ENCODE measurements around the gene TMEM267. TPM values are rescaled to one million over a fixed set of nuclear protein-coding genes. Genes with fewer than 3 reads are reported as not detected.
"Not testable (repeated sequence)": the region's sequence is repeated elsewhere in the genome, so short reads cannot be mapped to it uniquely, and the experiment has no call there.

The TMEM267 gene
- total and polyA plus RNA-seq, 2 of the 8 experiments (the other 6 are each of a cell fraction or from before 2014, with no cell fraction given) = 4.8 to 6.2 TPM

- POLR2A ChIA-PET (ENCODE audit: partially characterized antibody); H4K5ac ChIP-seq (ENCODE audit: insufficient read length, low read depth, low read length); H2BK5ac ChIP-seq (ENCODE audit: low read depth, low read length); CTCF ChIA-PET (ENCODE audit: partially characterized antibody); H4K91ac ChIP-seq (replicated peaks; ENCODE audit: insufficient read length, low read length); H2AFZ ChIP-seq (ENCODE audit: low read length); FAIRE-seq; H3K56ac ChIP-seq (replicated peaks; ENCODE audit: insufficient read length, low read depth, low read length); DNase-seq (ENCODE audit: low read depth in 1 of 2, low spot score in 2 of 2); H2BK12ac ChIP-seq (ENCODE audit: low read depth, low read length); H3K9ac ChIP-seq (replicated peaks in 1 of 4; ENCODE audit: extremely low read depth in 1 of 4, low read depth in 3 of 4, low read length in 3 of 4); H3K27me3 ChIP-seq (replicated peaks in 1 of 4; ENCODE audit: control insufficient read depth in 3 of 4, extremely low read depth in 1 of 4, insufficient read depth in 3 of 4, low read length in 3 of 4); H3K4me3 ChIP-seq (ENCODE audit: extremely low read depth in 1 of 4, insufficient read depth in 2 of 4, low read depth in 3 of 4, low read length in 4 of 4); H3K4me1 ChIP-seq (replicated peaks in 1 of 4; ENCODE audit: control insufficient read depth in 3 of 4, insufficient read depth in 4 of 4, low read length in 3 of 4); H3K79me1 ChIP-seq (ENCODE audit: low read depth, low read length); H3K27ac ChIP-seq (ENCODE audit: low read depth, low read length); H3K4me2 ChIP-seq (ENCODE audit: insufficient read depth in 1 of 2, low read depth in 2 of 2, low read length in 2 of 2); H2BK120ac ChIP-seq (replicated peaks; ENCODE audit: low read depth, low read length); H2AK5ac ChIP-seq (ENCODE audit: low read depth, low read length); H4K8ac ChIP-seq (ENCODE audit: extremely low read depth, insufficient read depth, low read length); H3K14ac ChIP-seq (ENCODE audit: insufficient read length); H3K18ac ChIP-seq (ENCODE audit: extremely low read depth, low read length); H3K23ac ChIP-seq (ENCODE audit: insufficient read length); H2BK20ac ChIP-seq (ENCODE audit: low read length); H3K23me2 ChIP-seq (ENCODE audit: low read depth, low read length); H3K4ac ChIP-seq (replicated peaks; ENCODE audit: insufficient read length, low read depth, low read length); H4K20me1 ChIP-seq (replicated peaks in 1 of 2; ENCODE audit: control insufficient read depth in 1 of 2, insufficient read depth in 2 of 2, low read length in 2 of 2); H2BK15ac ChIP-seq (ENCODE audit: low read length): not testable (repeated sequence)
- Histone ChIP-seq H3K36me3 (ENCODE audit: control insufficient read depth in 2 of 4, insufficient read depth in 4 of 4, low read length in 3 of 4) (peaks cover 0 to 11% (median 7%) of the 10 kb centered on the region in 4 experiments; a peak in 3 of 8 replicates), H3K9me3 (ENCODE audit: insufficient read depth in 2 of 2, low read depth in 1 of 2, low read length in 1 of 2) (peaks cover 0 to 18% of the 10 kb centered on the region in 2 experiments; a peak in 2 of 4 replicates), H3K79me2 (ENCODE audit: control insufficient read depth in 1 of 2, insufficient read depth in 2 of 2, low read length in 2 of 2) (peaks cover 0 to 19% of the 10 kb centered on the region in 2 experiments; a peak in 3 of 4 replicates)
- 97% methylated on average over 14 of the region's 36 CpGs; no CpG with 5 or more reads in 1 of the 2 experiments for WGBS, 2 experiments (ENCODE audit: extremely low coverage in 1 of 2, insufficient coverage in 1 of 2, insufficient read length in 1 of 2, insufficient replicate concordance in 2 of 2, low coverage in 1 of 2, low lambda C conversion rate in 2 of 2, missing lambda C conversion rate in 1 of 2)
Observed at GRCh38 chr5:43511062-43511461, 27.4 kb upstream of the TMEM267 start.

Data from H1 (cell line).